Heart left ventricle (tissue), 16 donors: ENCODE data around the gene GALR3. TPM values are rescaled to one million over a fixed set of nuclear protein-coding genes. Genes with fewer than 3 reads are reported as not detected.

Source experiments
- ATAC-seq, 4 donors: fragments of 200-7000 bp; cut with Tn5 transposase; one replicate each; pipeline ENCODE4 v1.9.1; 2020 to 2022; ENCODE audit warnings: moderate library complexity in 4 of 4, mild to moderate bottlenecking in 3 of 4, moderate number of reproducible peaks in 1 of 4
- DNase-seq, 5 donors: peaks; one replicate each; pipeline ENCODE4 v3.0.0-alpha.2; 2020
- H3K27ac ChIP-seq, 12 donors: fragments of 200-600 bp; sonication (generic) in 4 of 12; one replicate each; pipeline versions ENCODE4 v1.5.0 to v1.8.0; 2016 to 2022; ENCODE audit warnings: mild to moderate bottlenecking in 2 of 12
- H3K27me3 ChIP-seq, 9 donors: fragments of 200-600 bp; sonication (generic) in 2 of 9; one replicate each; pipeline versions ENCODE4 v1.5.1 to v1.8.0; 2016 to 2022; ENCODE audit warnings: mild to moderate bottlenecking in 3 of 9
- H3K36me3 ChIP-seq, 9 donors: fragments of 200-600 bp; sonication (generic) in 2 of 9; one replicate each; pipeline versions ENCODE4 v1.5.0 to v1.8.0; 2018 to 2022; ENCODE audit warnings: mild to moderate bottlenecking in 2 of 9
- H3K4me1 ChIP-seq, 12 donors: fragments of 200-600 bp; sonication (generic) in 4 of 12; one replicate each; pipeline versions ENCODE4 v1.5.0 to v1.8.0; 2016 to 2022; ENCODE audit warnings: mild to moderate bottlenecking in 3 of 12
- H3K4me3 ChIP-seq, 12 donors: fragments of 200-600 bp; sonication (generic) in 4 of 12; one replicate each; pipeline versions ENCODE4 v1.5.0 to v1.8.0; 2017 to 2022; ENCODE audit warnings: mild to moderate bottlenecking in 9 of 12, moderate library complexity in 4 of 12
- H3K9me3 ChIP-seq, 12 donors: fragments of 200-600 bp; sonication (generic) in 4 of 12; one replicate each; pipeline versions ENCODE4 v1.5.0 to v1.8.0; 2016 to 2022; ENCODE audit warnings: mild to moderate bottlenecking in 1 of 12
- CTCF ChIP-seq, 12 donors: fragments of 200-600 bp; sonication (generic) in 4 of 12; IDR thresholded peaks; one replicate each; pipeline versions ENCODE4 v1.5.0 to v1.8.0; 2018 to 2022; ENCODE audit warnings: antibody characterized with exemption in 12 of 12, mild to moderate bottlenecking in 5 of 12
- POLR2A ChIP-seq, 2 donors: fragments of 450-650 bp; IDR thresholded peaks; one replicate each; pipeline ENCODE4 v1.6.1; 2017; ENCODE audit warnings: antibody characterized with exemption in 2 of 2, mild to moderate bottlenecking in 2 of 2, moderate library complexity in 2 of 2
- WGBS, 4 donors: extraction: QIAGEN DNeasy Blood & Tissue Kit in 2 of 4; methylation state at CpG; one replicate each; pipeline versions ENCODE4 v1.1.5 to v1.1.7; 2013 to 2018; 5-methylcytosine and 5-hydroxymethylcytosine counted together
- intact Hi-C, 10 donors: fragments of 100-400 bp; cut with DNase I; formaldehyde crosslinking; loops; one replicate each; pipeline versions ENCODE4 v1.11.1 to v1.14.2; 2022
- polyA plus RNA-seq, 2 donors: library from polyadenylated mRNA; stranded (reverse); fragments of 200-250 nt; gene quantifications; one replicate each; pipeline ENCODE4 v1.2.3, GENCODE V29; 2013
- total RNA-seq, 9 donors: library from RNA; depleted of rRNA in 2 of 9; stranded (reverse); fragments of >200 nt in 2 of 9; fragmentation: NEBNext Ultra II Directional in 3 of 9; extraction: Animal tissue kit (Norgen Biotek cat#: 25700) in 3 of 9; gene quantifications; one replicate each; pipeline versions ENCODE4 v1.1.0 to v1.2.4, GENCODE V29; 2016 to 2023
- donor health status: ischemic (EF 13 %, LVEDD 7.1; RV severe dilation, severe dysfunction).
- donor health status: healthy with polysubstance abuse.
- donor health status: DM: no; HTN: yes; CAD: no.
- donor health status: DM: no; HTN: no; CAD: no.
- donor health status: ischemic (EF 25% LVEDD 6.9; RV normal size, moderate dysfunction).
- donor health status: ischemic (EF 25% LVEDD 5.7; RV mildly dilated, moderate dysfunction).
- donor health status: healthy.
- donor health status: DM: yes; HTN: yes; CAD: no.
- donor health status: ischemic (EF 35%, LVEDD 5.7; RV mildly dilated, moderate dysfunction).
- donor health status: nonischemic (EF 11% LVEDD 7.7; RV severe dilation, severe dysfunction).
- donor health status: DM: yes; HTN: yes; CAD: no.
- donor health status: PGD.
- donor health status: ischemic (EF 29% LVEDD 5.4; RV normal size, mild dysfunction).
- donor health status: nonischemic (EF 23%, LVEDD 6.1; RV moderate dilation, normal function).

GALR3 gene
- total and polyA plus RNA-seq, 11 donors = not detected

GRCh38 chr22:37804352-37804880 is 18.8 kb upstream of the GALR3 start:
- WGBS, 4 donors = 6 to 17% (median 9%) methylated on average over 16 to 29 of the region's 29 CpGs
- Histone ChIP-seq H3K27me3 (peaks cover 0 to 2% (median 0%) of the 10 kb centered on the region in 9 donors), H3K4me3 (peak overlapping the region; percentile 48 to 85 (median 74)), H3K4me1 (peaks cover 0 to 57% (median 30%) of the 10 kb centered on the region in 12 donors), H3K36me3 (no peaks in the 10 kb centered on the region), H3K27ac (peak overlapping the region; percentile 62 to 97 (median 93)), H3K9me3 (no peaks in the 10 kb centered on the region)
- intact Hi-C loops = loop anchor here in 3 of 10 donors (2.0 to 10.0 kb wide), 3 partner anchors 50 to 52 kb away; no protein-coding TSS in a partner anchor
- ATAC-seq = no peak
- TF ChIP-seq CTCF (IDR thresholded peaks at IDR 0.05) = no peak
- TF ChIP-seq POLR2A (IDR thresholded peaks at IDR 0.05) = no peak
- peak in 1 of 5 donors; percentile 38 for DNase-seq

- peaks cover 0 to 2% (median 0%) of the 10 kb centered on the region in 9 donors for H3K27me3 ChIP-seq
- H3K36me3 ChIP-seq = no peaks in the 10 kb centered on the region
- peak overlapping the region; percentile 48 to 85 (median 74) for H3K4me3 ChIP-seq
- DNase-seq (peak; percentile 92 to 97 (median 93)), ATAC-seq (peak; percentile 46 to 67 (median 64))
- H3K27ac ChIP-seq = peak overlapping the region; percentile 62 to 97 (median 93)
- TF ChIP-seq CTCF (IDR thresholded peaks at IDR 0.05) (no peak), POLR2A (IDR thresholded peaks at IDR 0.05) (peak in 1 of 2 donors; percentile 78)
- intact Hi-C loops = loop anchor here in 3 of 10 donors (2.0 to 10.0 kb wide), 3 partner anchors 50 to 53 kb away; no protein-coding TSS in a partner anchor
- no peaks in the 10 kb centered on the region for H3K9me3 ChIP-seq
- peaks cover 0 to 57% (median 30%) of the 10 kb centered on the region in 12 donors for H3K4me1 ChIP-seq
- 1 to 3% (median 2%) methylated on average over 29 to 87 of the region's 87 CpGs for WGBS, 4 donors
These were observed 18.0 kb upstream of the GALR3 start for GRCh38 chr22:37804881-37805809.

DNA sequence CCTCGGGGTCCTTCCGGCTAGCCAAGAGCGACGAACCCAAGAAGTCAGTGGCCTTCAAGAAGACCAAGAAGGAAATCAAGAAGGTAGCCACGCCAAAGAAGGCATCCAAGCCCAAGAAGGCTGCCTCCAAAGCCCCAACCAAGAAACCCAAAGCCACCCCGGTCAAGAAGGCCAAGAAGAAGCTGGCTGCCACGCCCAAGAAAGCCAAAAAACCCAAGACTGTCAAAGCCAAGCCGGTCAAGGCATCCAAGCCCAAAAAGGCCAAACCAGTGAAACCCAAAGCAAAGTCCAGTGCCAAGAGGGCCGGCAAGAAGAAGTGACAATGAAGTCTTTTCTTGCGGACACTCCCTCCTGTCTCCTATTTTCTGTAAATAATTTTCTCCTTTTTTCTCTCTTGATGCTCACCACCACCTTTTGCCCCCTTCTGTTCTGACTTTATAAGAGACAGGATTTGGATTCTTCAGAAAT is 17.3 kb upstream of the GALR3 start:
- ATAC-seq (no peak), DNase-seq (no peak)
- Histone ChIP-seq H3K36me3 (no peaks in the 10 kb centered on the region), H3K4me3 (peak overlapping the region; percentile 48 to 85 (median 74)), H3K4me1 (peaks cover 0 to 57% (median 30%) of the 10 kb centered on the region in 12 donors), H3K9me3 (no peaks in the 10 kb centered on the region), H3K27ac (peak overlapping the region; percentile 62 to 97 (median 93)), H3K27me3 (peaks cover 0 to 2% (median 0%) of the 10 kb centered on the region in 9 donors)
- TF ChIP-seq CTCF (IDR thresholded peaks at IDR 0.05) (no peak), POLR2A (IDR thresholded peaks at IDR 0.05) (no peak)
- intact Hi-C loops = loop anchor here in 2 of 10 donors (2.0 to 10.0 kb wide), 2 partner anchors 51 to 53 kb away; no protein-coding TSS in a partner anchor
- 23 to 40% (median 31%) methylated on average over 10 of the region's 10 CpGs for WGBS, 4 donors
